CD4-positive, alpha-beta T cell treated with Interleukin-4 for 4 hours (primary cell): ENCODE results near the gene CTSA.
A peak's percentile ranks its signal among the peaks of the same experiment; 100 is the strongest.
"Not testable (repeated sequence)": the region's sequence is repeated elsewhere in the genome, so short reads cannot be mapped to it uniquely, and the experiment has no call there.

ENCODE experiments used
- DNase-seq: peaks from one replicate; pipeline ENCODE4 v3.0.0-alpha.2; 2020

Gene CTSA

GRCh38 chr20:45897289-45897688 is 6.2 kb downstream of the CTSA start:
- no peak for DNase-seq

GRCh38 chr20:45897692-45898091 is 6.6 kb downstream of the CTSA start:
- no peak for DNase-seq

- DNase-seq: no peak
Measured at GRCh38 chr20:45898285-45898684, 7.2 kb downstream of the CTSA start.

GRCh38 chr20:45899046-45899835 is 8.1 kb downstream of the CTSA start:
- DNase-seq: no peak

GRCh38 chr20:45901332-45901731 is 10.2 kb downstream of the CTSA start:
- not testable (repeated sequence) for DNase-seq

GRCh38 chr20:45902199-45902701 is 11.1 kb downstream of the CTSA start:
- no peak for DNase-seq

- DNase-seq: no peak
Measured at GRCh38 chr20:45904583-45905504, 13.7 kb downstream of the CTSA start.

GRCh38 chr20:45905505-45906079 is 14.5 kb downstream of the CTSA start:
- DNase-seq: no peak

- DNase-seq: no peak
Measured at GRCh38 chr20:45907219-45907948, 16.2 kb downstream of the CTSA start.

- DNase-seq: no peak
Measured at GRCh38 chr20:45908084-45908483, 16.9 kb downstream of the CTSA start.

- DNase-seq: no peak
Measured at GRCh38 chr20:45909336-45909808, 18.2 kb downstream of the CTSA start.

GRCh38 chr20:45909817-45910669 is 18.9 kb downstream of the CTSA start:
- DNase-seq: no peak

- peak; percentile 89 for DNase-seq
Measured at GRCh38 chr20:45910670-45911485, 19.7 kb downstream of the CTSA start.

GRCh38 chr20:45911486-45912343 is 20.6 kb downstream of the CTSA start, which contains the start of gene PLTP:
Gene PLTP (minus strand): TSS chr20:45912155. CDS start chr20:45911452, 703 bp downstream.
- peak; percentile 13 for DNase-seq

- no peak for DNase-seq
Measured at GRCh38 chr20:45912344-45912682, 21.2 kb downstream of the CTSA start.

GRCh38 chr20:45913116-45913515 is 22.0 kb downstream of the CTSA start:
- DNase-seq: no peak

- DNase-seq: no peak
Measured at GRCh38 chr20:45917790-45918141, 26.6 kb downstream of the CTSA start.

GRCh38 chr20:45918182-45918737 is 27.1 kb downstream of the CTSA start:
- DNase-seq: no peak
